ENCODE results near the gene EEF1A1. TPM values are rescaled to one million over a fixed set of nuclear protein-coding genes. Genes with fewer than 3 reads are reported as not detected.

The EEF1A1 gene
- total and polyA plus RNA-seq, 2 of the 8 experiments (the other 6 are each of a cell fraction or from before 2014, with no cell fraction given): 13,823 to 13,927 TPM

- peaks cover 3 to 48% (median 21%) of the 10 kb centered on the region in 4 experiments; a peak in 5 of 8 replicates for H3K36me3 ChIP-seq (ENCODE audit: control insufficient read depth in 2 of 4, insufficient read depth in 4 of 4, low read length in 3 of 4)
- no peaks in the 10 kb centered on the region for H3K4me1 ChIP-seq (replicated peaks in 1 of 4; ENCODE audit: control insufficient read depth in 3 of 4, insufficient read depth in 4 of 4, low read length in 3 of 4)
- no peak overlapping the region for H3K14ac ChIP-seq (ENCODE audit: insufficient read length)
- H3K79me2 ChIP-seq (ENCODE audit: control insufficient read depth in 1 of 2, insufficient read depth in 2 of 2, low read length in 2 of 2): no peaks in the 10 kb centered on the region
- H2AK5ac ChIP-seq (ENCODE audit: low read depth, low read length): no peak overlapping the region
- no peak overlapping the region for H2AFZ ChIP-seq (ENCODE audit: low read length)
- H3K79me1 ChIP-seq (ENCODE audit: low read depth, low read length): no peaks in the 10 kb centered on the region
- CTCF ChIA-PET (ENCODE audit: partially characterized antibody): interaction anchor here (1.3 kb wide), 1 partner anchor 139 kb away, joined by 3 read pairs; no protein-coding TSS in a partner anchor
- H2BK15ac ChIP-seq (ENCODE audit: low read length): no peak overlapping the region
- no peak overlapping the region for H4K91ac ChIP-seq (replicated peaks; ENCODE audit: insufficient read length, low read length)
- no peak overlapping the region for H4K5ac ChIP-seq (ENCODE audit: insufficient read length, low read depth, low read length)
- WGBS, 2 experiments (ENCODE audit: extremely low coverage in 1 of 2, insufficient coverage in 1 of 2, insufficient read length in 1 of 2, insufficient replicate concordance in 2 of 2, low coverage in 1 of 2, low lambda C conversion rate in 2 of 2, missing lambda C conversion rate in 1 of 2): 90% methylated on average over 2 of the region's 2 CpGs; no CpG with 5 or more reads in 1 of the 2 experiments
- no peak overlapping the region for H3K4me3 ChIP-seq (ENCODE audit: extremely low read depth in 1 of 4, insufficient read depth in 2 of 4, low read depth in 3 of 4, low read length in 4 of 4)
- no peaks in the 10 kb centered on the region for H3K27me3 ChIP-seq (replicated peaks in 1 of 4; ENCODE audit: control insufficient read depth in 3 of 4, extremely low read depth in 1 of 4, insufficient read depth in 3 of 4, low read length in 3 of 4)
- no peak overlapping the region for H2BK20ac ChIP-seq (ENCODE audit: low read length)
- DNase-seq (ENCODE audit: low read depth in 1 of 2, low spot score in 2 of 2) (no peak), FAIRE-seq (no peak)
- no peak overlapping the region for H2BK5ac ChIP-seq (ENCODE audit: low read depth, low read length)
- no peak overlapping the region for H3K56ac ChIP-seq (replicated peaks; ENCODE audit: insufficient read length, low read depth, low read length)
- no peak overlapping the region for H2BK12ac ChIP-seq (ENCODE audit: low read depth, low read length)
- H3K27ac ChIP-seq (ENCODE audit: low read depth, low read length): no peak overlapping the region
- H3K23me2 ChIP-seq (ENCODE audit: low read depth, low read length): no peaks in the 10 kb centered on the region
- H4K8ac ChIP-seq (ENCODE audit: extremely low read depth, insufficient read depth, low read length): no peak overlapping the region
- no peaks in the 10 kb centered on the region for H3K9me3 ChIP-seq (ENCODE audit: insufficient read depth in 2 of 2, low read depth in 1 of 2, low read length in 1 of 2)
- POLR2A ChIA-PET (ENCODE audit: partially characterized antibody): interaction anchor here (1.4 to 1.5 kb wide), 2 partner anchors 16 to 48 kb away, joined by 3 to 4 read pairs; partner anchors contain the start of gene EEF1A1
- H2BK120ac ChIP-seq (replicated peaks; ENCODE audit: low read depth, low read length): no peak overlapping the region
- no peak overlapping the region for H3K9ac ChIP-seq (replicated peaks in 1 of 4; ENCODE audit: extremely low read depth in 1 of 4, low read depth in 3 of 4, low read length in 3 of 4)
- no peaks in the 10 kb centered on the region for H4K20me1 ChIP-seq (replicated peaks in 1 of 2; ENCODE audit: control insufficient read depth in 1 of 2, insufficient read depth in 2 of 2, low read length in 2 of 2)
- no peak overlapping the region for H3K23ac ChIP-seq (ENCODE audit: insufficient read length)
- H3K4ac ChIP-seq (replicated peaks; ENCODE audit: insufficient read length, low read depth, low read length): no peak overlapping the region
- H3K4me2 ChIP-seq (ENCODE audit: insufficient read depth in 1 of 2, low read depth in 2 of 2, low read length in 2 of 2): no peak overlapping the region
- no peak overlapping the region for H3K18ac ChIP-seq (ENCODE audit: extremely low read depth, low read length)
- TF ChIP-seq GTF2F1 (IDR thresholded peaks at IDR 0.05; ENCODE audit: borderline replicate concordance, low read depth, low read length) (no peak), CREB1 (IDR thresholded peaks at IDR 0.05) (no peak), EP300 (IDR thresholded peaks at IDR 0.05; ENCODE audit: borderline replicate concordance in 1 of 2, low read depth in 2 of 2, low read length in 2 of 2) (no peak), RFX5 (IDR thresholded peaks at IDR 0.05; ENCODE audit: borderline replicate concordance, low read depth, low read length) (no peak), RBBP5 (IDR thresholded peaks at IDR 0.05; ENCODE audit: borderline replicate concordance, low read depth, low read length) (no peak), ATF2 (IDR thresholded peaks at IDR 0.05; ENCODE audit: low read length) (no peak), TCF12 (IDR thresholded peaks at IDR 0.05; ENCODE audit: low read depth, low read length) (no peak), CHD2 (IDR thresholded peaks at IDR 0.05; ENCODE audit: low read length) (no peak), RAD21 (IDR thresholded peaks at IDR 0.05 in 1 of 2, conservative IDR thresholded peaks at IDR 0.05 in 1 of 2; ENCODE audit: low read depth in 2 of 2, low read length in 2 of 2) (no peak), USF2 (IDR thresholded peaks at IDR 0.05; ENCODE audit: low read length) (no peak)
Observed at GRCh38 chr6:73471686-73472290, 49.0 kb downstream of the EEF1A1 start.
